PC-9 (cell line): ENCODE results near the gene SUMF1. TPM values are rescaled to one million over a fixed set of nuclear protein-coding genes. Genes with fewer than 3 reads are reported as not detected.

Experiments
- BruUV-seq: library from RNA; stranded (reverse); fragments of 400-500 nt; replicated peaks from 2 replicates; lab custom pipeline; 2021; lab: Mats Ljungman, UMichigan
- CTCF ChIA-PET: fragments of 300-600 bp; sonication (Branson Sonifier 250); formaldehyde crosslinking; loops from one replicate; lab custom pipeline; 2022; ENCODE audit warnings: antibody characterized with exemption; lab: Charles Lee
- POLR2A ChIA-PET: fragments of 300-600 bp; sonication (Branson Sonifier 250); formaldehyde crosslinking; loops from one replicate; lab custom pipeline; 2022; ENCODE audit warnings: antibody characterized with exemption; ENCODE audit not compliant: unreplicated experiment; lab: Charles Lee
- DNase-seq, 2 experiments: peaks; one replicate each; pipeline versions ENCODE4 v3.0.0 to v3.0.0-alpha.2; 2015 to 2022; ENCODE audit warnings: mixed read lengths in 1 of 2
- H2AFZ ChIP-seq: fragments of 200-600 bp; sonication (generic); 2 replicates; pipeline ENCODE4 v1.8.1; 2017; ENCODE audit warnings: antibody characterized with exemption
- H3F3A ChIP-seq: fragments of 200-600 bp; sonication (generic); 2 replicates; pipeline ENCODE4 v1.8.1; 2017; ENCODE audit warnings: antibody characterized with exemption, mild to moderate bottlenecking, low read depth; ENCODE audit not compliant: insufficient read depth
- H3K27ac ChIP-seq: fragments of 200-600 bp; sonication (generic); 2 replicates; pipeline ENCODE4 v1.6.1; 2016; ENCODE audit warnings: mixed run types
- H3K27me3 ChIP-seq: fragments of 200-600 bp; sonication (generic); 2 replicates; pipeline ENCODE4 v1.6.1; 2016; ENCODE audit warnings: low read depth, mixed run types; ENCODE audit not compliant: insufficient read depth
- H3K36me3 ChIP-seq: fragments of 200-600 bp; sonication (generic); 2 replicates; pipeline ENCODE4 v1.6.1; 2016; ENCODE audit warnings: low read depth, mixed run types
- H3K4me1 ChIP-seq: fragments of 200-600 bp; sonication (generic); replicated peaks from 2 replicates; pipeline ENCODE4 v1.6.1; 2016; ENCODE audit warnings: mixed run types; ENCODE audit not compliant: insufficient read depth
- H3K4me2 ChIP-seq: fragments of 200-600 bp; sonication (generic); 2 replicates; pipeline ENCODE4 v1.6.1; 2017; ENCODE audit warnings: mixed run types
- H3K4me3 ChIP-seq: fragments of 200-600 bp; sonication (generic); 2 replicates; pipeline ENCODE4 v1.6.1; 2016; ENCODE audit warnings: mixed run types
- H3K79me2 ChIP-seq: fragments of 200-600 bp; sonication (generic); 2 replicates; pipeline ENCODE4 v1.6.1; 2017; ENCODE audit warnings: low read depth, mixed run types
- H3K9me2 ChIP-seq: fragments of 200-600 bp; sonication (generic); 2 replicates; pipeline ENCODE4 v1.8.1; 2017; ENCODE audit warnings: mild to moderate bottlenecking; ENCODE audit not compliant: insufficient read depth
- H3K9me3 ChIP-seq: fragments of 200-600 bp; sonication (generic); 2 replicates; pipeline ENCODE4 v1.8.1; 2016; ENCODE audit warnings: low read depth; ENCODE audit not compliant: insufficient read depth
- H4K20me1 ChIP-seq: fragments of 200-600 bp; sonication (generic); 2 replicates; pipeline ENCODE4 v1.8.1; 2017; ENCODE audit not compliant: insufficient read depth
- EZH2 ChIP-seq: fragments of 200-600 bp; sonication (generic); IDR thresholded peaks from 2 replicates; pipeline ENCODE4 v1.8.0; 2017; ENCODE audit warnings: antibody characterized with exemption, low read depth
- intact Hi-C: fragments of 100-400 bp; cut with micrococcal nuclease; formaldehyde crosslinking; loops from one replicate; pipeline ENCODE4 v1.10.0; 2022; ENCODE audit not compliant: unreplicated experiment
- total RNA-seq: library from RNA; stranded (reverse); gene quantifications from 2 replicates; pipeline ENCODE4 v1.2.3, GENCODE V29; 2021
- TF ChIP-seq, protein P1 (sequence below): fragments of 200-600 bp; sonication (generic); conservative IDR thresholded peaks from 2 replicates; pipeline ENCODE4 v1.6.1; 2017; ENCODE audit warnings: mixed run types, antibody characterized with exemption, mild to moderate bottlenecking, moderate library complexity

SUMF1 gene
- total RNA-seq, 1 experiment from 2014 or later, result 41.6 TPM

DNA sequence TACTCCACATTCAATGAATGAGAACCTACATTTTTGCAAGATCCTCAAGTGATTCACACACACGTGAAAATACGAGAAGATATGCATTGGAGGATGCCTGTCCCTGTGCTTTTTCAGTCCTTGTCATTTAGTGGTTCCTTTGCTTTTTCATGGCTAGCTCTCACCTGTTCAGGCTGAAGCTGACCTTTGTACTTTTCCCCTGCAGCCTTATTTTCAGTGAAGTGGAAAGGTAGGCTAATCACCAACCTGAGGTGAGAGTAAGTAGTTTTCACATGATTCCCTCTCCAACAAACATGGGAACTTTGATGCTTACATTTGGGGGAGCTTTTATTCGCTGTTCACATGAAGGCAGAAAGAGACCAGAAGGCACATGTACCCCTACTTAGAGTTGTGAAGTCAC, 34.4 kb upstream of the SUMF1 start:
- intact Hi-C loops, result no loop called here
- DNase-seq, result no peak
- H3F3A ChIP-seq, result no peaks in the 10 kb centered on the region
- no peaks in the 10 kb centered on the region for H3K9me2 ChIP-seq
- H3K27ac ChIP-seq, result no peak overlapping the region
- no peaks in the 10 kb centered on the region for H3K79me2 ChIP-seq
- no peak overlapping the region for H2AFZ ChIP-seq
- ChIA-PET POLR2A (no interaction called here), CTCF (no interaction called here)
- H3K36me3 ChIP-seq, result no peaks in the 10 kb centered on the region
- H3K4me2 ChIP-seq, result no peak overlapping the region
- H3K4me1 ChIP-seq, result no peaks in the 10 kb centered on the region
- TF ChIP-seq EZH2, result no peak
- TF ChIP-seq, protein P1, sequence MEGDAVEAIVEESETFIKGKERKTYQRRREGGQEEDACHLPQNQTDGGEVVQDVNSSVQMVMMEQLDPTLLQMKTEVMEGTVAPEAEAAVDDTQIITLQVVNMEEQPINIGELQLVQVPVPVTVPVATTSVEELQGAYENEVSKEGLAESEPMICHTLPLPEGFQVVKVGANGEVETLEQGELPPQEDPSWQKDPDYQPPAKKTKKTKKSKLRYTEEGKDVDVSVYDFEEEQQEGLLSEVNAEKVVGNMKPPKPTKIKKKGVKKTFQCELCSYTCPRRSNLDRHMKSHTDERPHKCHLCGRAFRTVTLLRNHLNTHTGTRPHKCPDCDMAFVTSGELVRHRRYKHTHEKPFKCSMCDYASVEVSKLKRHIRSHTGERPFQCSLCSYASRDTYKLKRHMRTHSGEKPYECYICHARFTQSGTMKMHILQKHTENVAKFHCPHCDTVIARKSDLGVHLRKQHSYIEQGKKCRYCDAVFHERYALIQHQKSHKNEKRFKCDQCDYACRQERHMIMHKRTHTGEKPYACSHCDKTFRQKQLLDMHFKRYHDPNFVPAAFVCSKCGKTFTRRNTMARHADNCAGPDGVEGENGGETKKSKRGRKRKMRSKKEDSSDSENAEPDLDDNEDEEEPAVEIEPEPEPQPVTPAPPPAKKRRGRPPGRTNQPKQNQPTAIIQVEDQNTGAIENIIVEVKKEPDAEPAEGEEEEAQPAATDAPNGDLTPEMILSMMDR, result no peak
- no peaks in the 10 kb centered on the region for H4K20me1 ChIP-seq
- H3K4me3 ChIP-seq, result no peak overlapping the region
- no peaks in the 10 kb centered on the region for H3K9me3 ChIP-seq
- H3K27me3 ChIP-seq, result no peaks in the 10 kb centered on the region
- no TSS peak for BruUV-seq

DNA sequence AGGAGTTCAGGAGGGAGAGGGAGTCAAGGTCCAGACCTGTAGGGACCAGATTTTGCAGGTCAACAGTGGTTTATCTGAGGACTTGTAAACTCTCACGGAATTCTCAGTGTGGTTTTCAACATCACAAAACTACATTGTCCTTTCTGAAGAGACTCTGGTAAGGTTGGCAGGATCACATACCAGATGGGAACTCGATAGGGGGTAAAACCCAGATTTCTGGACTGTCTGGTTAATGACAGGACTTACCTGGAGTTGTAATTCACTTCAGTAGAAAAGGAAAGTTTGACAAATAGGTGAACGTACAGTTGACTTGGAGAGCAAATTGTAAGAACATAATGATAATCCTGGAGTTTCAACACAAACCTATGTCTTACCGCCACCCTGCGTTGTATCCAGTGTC, 31.4 kb upstream of the SUMF1 start:
- Histone ChIP-seq H3K4me2 (no peak overlapping the region), H3K4me1 (no peaks in the 10 kb centered on the region), H3K9me3 (no peaks in the 10 kb centered on the region), H2AFZ (no peak overlapping the region), H4K20me1 (no peaks in the 10 kb centered on the region), H3F3A (no peaks in the 10 kb centered on the region), H3K4me3 (no peak overlapping the region), H3K27me3 (no peaks in the 10 kb centered on the region), H3K36me3 (no peaks in the 10 kb centered on the region), H3K27ac (no peak overlapping the region), H3K79me2 (no peaks in the 10 kb centered on the region), H3K9me2 (no peaks in the 10 kb centered on the region)
- no TSS peak for BruUV-seq
- no peak for TF ChIP-seq EZH2
- TF ChIP-seq, protein P1, result no peak
- no peak for DNase-seq
- intact Hi-C loops, result loop anchor here (10.0 kb wide), 1 partner anchor 144 kb away; no protein-coding TSS in a partner anchor
- ChIA-PET POLR2A (interaction anchor here (0.6 kb wide), 1 partner anchor 71 kb away, joined by 4 read pairs; no protein-coding TSS in a partner anchor), CTCF (no interaction called here)

DNA sequence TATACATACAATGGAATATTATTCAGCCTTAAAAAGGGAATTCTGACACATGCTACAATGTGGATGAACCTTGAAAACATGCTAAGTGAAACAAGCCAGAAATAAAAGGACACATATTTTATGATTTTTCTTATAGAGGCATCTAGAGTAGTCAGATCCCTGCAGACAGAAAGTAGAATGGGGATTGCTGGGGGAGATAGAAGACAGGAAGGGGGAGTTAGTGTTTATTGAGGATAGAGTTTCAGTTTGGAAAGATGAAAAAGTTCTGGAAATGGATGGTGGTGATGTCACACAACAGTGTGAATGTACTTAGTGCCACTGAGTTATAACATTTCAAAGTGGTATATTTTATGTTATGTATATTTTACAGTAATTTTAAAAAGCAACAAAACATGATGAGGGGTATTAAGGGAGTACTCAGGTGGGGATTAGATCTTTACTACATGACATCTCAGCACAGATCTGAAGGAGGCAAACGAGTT, 30.8 kb upstream of the SUMF1 start:
- H3K9me3 ChIP-seq, result no peaks in the 10 kb centered on the region
- TF ChIP-seq EZH2, result no peak
- TF ChIP-seq, protein P1, result no peak
- no peaks in the 10 kb centered on the region for H3F3A ChIP-seq
- no peak overlapping the region for H3K27ac ChIP-seq
- H4K20me1 ChIP-seq, result no peaks in the 10 kb centered on the region
- ChIA-PET CTCF (no interaction called here), POLR2A (no interaction called here)
- BruUV-seq, result no TSS peak
- no peaks in the 10 kb centered on the region for H3K27me3 ChIP-seq
- H3K79me2 ChIP-seq, result no peaks in the 10 kb centered on the region
- no peaks in the 10 kb centered on the region for H3K36me3 ChIP-seq
- H3K4me2 ChIP-seq, result no peak overlapping the region
- DNase-seq, result no peak
- no peak overlapping the region for H2AFZ ChIP-seq
- no peaks in the 10 kb centered on the region for H3K4me1 ChIP-seq
- no peaks in the 10 kb centered on the region for H3K9me2 ChIP-seq
- H3K4me3 ChIP-seq, result no peak overlapping the region
- intact Hi-C loops, result loop anchor here (10.0 kb wide), 1 partner anchor 143 kb away; no protein-coding TSS in a partner anchor
